ENCODE results near the gene CLEC1A. TPM values are rescaled to one million over a fixed set of nuclear protein-coding genes. Genes with fewer than 3 reads are reported as not detected.

Gene CLEC1A
- total and polyA plus RNA-seq, 5 experiments from 2014 or later: not detected

- DNase-seq (no peak), ATAC-seq (no peak)
- POLR2A ChIA-PET: no interaction called here
- Mint-ChIP-seq H3K36me3 (no peaks in the 10 kb centered on the region), H3K4me3 (no peak overlapping the region), H3K9me3 (no peaks in the 10 kb centered on the region), H3K27ac (no peak overlapping the region), H3K27me3 (peaks cover 0 to 30% (median 15%) of the 10 kb centered on the region in 5 donors), H3K4me1 (peaks cover 0 to 11% (median 0%) of the 10 kb centered on the region in 4 donors)
Observed at GRCh38 chr12:10068644-10069043, 30.1 kb downstream of the CLEC1A start.

DNA sequence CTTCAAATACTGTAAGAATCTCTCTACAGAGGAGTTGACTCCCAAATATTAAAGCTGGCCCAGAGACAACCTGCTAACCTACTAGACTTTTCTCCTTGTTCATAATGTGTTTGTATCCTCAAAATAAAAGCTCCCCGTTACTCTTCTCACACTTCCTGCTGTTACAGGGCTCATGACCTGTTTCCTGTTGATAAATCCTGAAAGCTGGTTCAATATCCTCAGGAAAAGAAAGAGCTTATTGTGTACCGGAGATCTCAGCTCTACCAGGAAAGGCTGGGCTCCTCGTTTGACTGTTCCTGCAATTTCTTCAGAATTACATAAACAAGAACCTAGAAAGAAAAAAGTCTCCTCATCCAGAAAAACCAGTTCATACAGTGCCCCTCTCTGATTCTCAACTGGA is 30.8 kb downstream of the CLEC1A start:
- peaks cover 0 to 11% (median 0%) of the 10 kb centered on the region in 4 donors for H3K4me1 Mint-ChIP-seq
- H3K27ac Mint-ChIP-seq: no peak overlapping the region
- POLR2A ChIA-PET: no interaction called here
- no peak overlapping the region for H3K4me3 Mint-ChIP-seq
- no peaks in the 10 kb centered on the region for H3K9me3 Mint-ChIP-seq
- ATAC-seq (no peak), DNase-seq (no peak)
- no peaks in the 10 kb centered on the region for H3K36me3 Mint-ChIP-seq
- H3K27me3 Mint-ChIP-seq: peaks cover 0 to 30% (median 15%) of the 10 kb centered on the region in 5 donors

- H3K36me3 Mint-ChIP-seq: no peaks in the 10 kb centered on the region
- DNase-seq (no peak), ATAC-seq (no peak)
- H3K27me3 Mint-ChIP-seq: peaks cover 0 to 30% (median 15%) of the 10 kb centered on the region in 5 donors
- H3K27ac Mint-ChIP-seq: no peak overlapping the region
- no peaks in the 10 kb centered on the region for H3K9me3 Mint-ChIP-seq
- POLR2A ChIA-PET: no interaction called here
- H3K4me3 Mint-ChIP-seq: no peak overlapping the region
- peaks cover 0 to 11% (median 0%) of the 10 kb centered on the region in 4 donors for H3K4me1 Mint-ChIP-seq
Observed at GRCh38 chr12:10067264-10067663, 31.5 kb downstream of the CLEC1A start.

- POLR2A ChIA-PET: no interaction called here
- Mint-ChIP-seq H3K27ac (no peak overlapping the region), H3K4me1 (peaks cover 0 to 11% (median 0%) of the 10 kb centered on the region in 4 donors), H3K4me3 (no peak overlapping the region), H3K36me3 (no peaks in the 10 kb centered on the region), H3K9me3 (no peaks in the 10 kb centered on the region), H3K27me3 (peaks cover 0 to 23% (median 15%) of the 10 kb centered on the region in 5 donors)
- no peak for DNase-seq
- no peak for ATAC-seq
Observed at GRCh38 chr12:10065241-10065640, 33.5 kb downstream of the CLEC1A start.

DNA sequence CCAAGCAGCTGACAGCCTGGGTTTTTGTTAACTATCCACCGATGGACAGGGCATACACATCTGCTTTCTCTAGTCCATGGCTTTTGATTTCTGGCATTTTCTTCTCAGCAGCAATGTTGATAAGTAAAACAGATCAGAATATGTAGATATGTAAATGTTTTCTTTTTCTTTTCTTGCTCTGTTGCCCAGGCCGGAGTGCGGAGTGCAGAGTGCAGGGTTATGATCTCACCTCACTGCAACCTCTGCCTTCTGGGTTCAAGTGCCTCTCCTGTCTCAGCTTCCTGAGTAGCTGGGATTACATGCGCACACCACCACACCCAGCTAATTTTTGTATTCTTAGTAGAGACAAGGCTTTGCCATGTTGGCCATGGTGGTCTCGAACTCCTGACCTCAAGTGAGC is 40.4 kb downstream of the CLEC1A start:
- no peak overlapping the region for H3K4me3 Mint-ChIP-seq
- POLR2A ChIA-PET: no interaction called here
- ATAC-seq (no peak), DNase-seq (no peak)
- no peak overlapping the region for H3K27ac Mint-ChIP-seq
- peaks cover 5 to 11% (median 8%) of the 10 kb centered on the region in 5 donors for H3K27me3 Mint-ChIP-seq
- H3K4me1 Mint-ChIP-seq: no peaks in the 10 kb centered on the region
- H3K36me3 Mint-ChIP-seq: no peaks in the 10 kb centered on the region
- H3K9me3 Mint-ChIP-seq: no peaks in the 10 kb centered on the region

DNA sequence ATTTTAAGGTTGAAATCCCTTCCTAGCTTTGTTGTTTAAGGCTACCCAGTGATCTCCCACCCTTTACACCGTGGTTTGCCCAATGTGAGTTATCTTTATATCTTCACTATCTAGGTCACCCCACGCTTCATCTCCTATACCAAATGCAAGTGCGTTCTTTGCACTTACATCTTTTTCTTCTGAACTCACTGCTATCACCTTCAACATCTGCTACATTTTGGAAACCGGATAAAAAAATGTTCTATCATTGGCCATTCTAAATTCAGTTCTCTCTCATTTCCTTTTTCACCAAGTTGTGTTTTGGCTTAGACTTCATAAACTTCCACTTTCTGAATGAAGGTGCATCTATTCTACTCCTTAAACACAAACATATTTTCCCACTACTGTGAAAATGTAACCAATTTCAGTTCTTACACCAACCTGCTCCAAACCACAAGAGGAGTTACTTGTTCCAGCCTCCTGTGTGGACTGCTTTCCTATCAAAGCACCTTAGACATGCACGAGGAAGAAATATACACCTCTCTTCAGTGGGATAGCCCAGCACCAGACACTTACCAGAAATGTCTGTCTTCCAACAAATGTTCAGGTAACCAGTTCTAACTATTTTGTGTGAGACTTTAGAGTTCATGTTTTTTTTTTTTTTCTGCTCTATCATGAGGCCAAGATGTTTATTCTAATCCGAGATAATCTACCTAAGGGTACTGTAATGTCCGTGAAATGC is 46.4 kb downstream of the CLEC1A start:
- H3K9me3 Mint-ChIP-seq: peaks cover 0 to 7% (median 2%) of the 10 kb centered on the region in 9 donors
- H3K27me3 Mint-ChIP-seq: peaks cover 10 to 31% (median 24%) of the 10 kb centered on the region in 5 donors
- H3K36me3 Mint-ChIP-seq: peaks cover 0 to 5% (median 2%) of the 10 kb centered on the region in 3 donors
- ATAC-seq (no peak), DNase-seq (no peak)
- peaks cover 4 to 11% (median 6%) of the 10 kb centered on the region in 4 donors for H3K4me1 Mint-ChIP-seq
- H3K27ac Mint-ChIP-seq: no peak overlapping the region
- POLR2A ChIA-PET: no interaction called here
- H3K4me3 Mint-ChIP-seq: peak overlapping the region in 1 of 10 donors; percentile 6

- peaks cover 0 to 7% (median 2%) of the 10 kb centered on the region in 9 donors for H3K9me3 Mint-ChIP-seq
- peaks cover 0 to 5% (median 2%) of the 10 kb centered on the region in 3 donors for H3K36me3 Mint-ChIP-seq
- ATAC-seq (no peak), DNase-seq (no peak)
- POLR2A ChIA-PET: no interaction called here
- H3K27ac Mint-ChIP-seq: no peak overlapping the region
- peaks cover 4 to 11% (median 6%) of the 10 kb centered on the region in 4 donors for H3K4me1 Mint-ChIP-seq
- H3K4me3 Mint-ChIP-seq: no peak overlapping the region
- peaks cover 7 to 47% (median 24%) of the 10 kb centered on the region in 5 donors for H3K27me3 Mint-ChIP-seq
Observed at GRCh38 chr12:10048526-10048925, 50.3 kb downstream of the CLEC1A start.

GRCh38 chr12:10042167-10042566 is 56.6 kb downstream of the CLEC1A start:
- Mint-ChIP-seq H3K9me3 (no peaks in the 10 kb centered on the region), H3K4me1 (no peaks in the 10 kb centered on the region), H3K27ac (no peak overlapping the region), H3K36me3 (no peaks in the 10 kb centered on the region), H3K4me3 (no peak overlapping the region), H3K27me3 (peaks cover 7 to 21% (median 14%) of the 10 kb centered on the region in 5 donors)
- POLR2A ChIA-PET: interaction anchor here (0.6 kb wide), 1 partner anchor 229 kb away, joined by 3 read pairs; no protein-coding TSS in a partner anchor
- ATAC-seq: no peak
- no peak for DNase-seq

DNA sequence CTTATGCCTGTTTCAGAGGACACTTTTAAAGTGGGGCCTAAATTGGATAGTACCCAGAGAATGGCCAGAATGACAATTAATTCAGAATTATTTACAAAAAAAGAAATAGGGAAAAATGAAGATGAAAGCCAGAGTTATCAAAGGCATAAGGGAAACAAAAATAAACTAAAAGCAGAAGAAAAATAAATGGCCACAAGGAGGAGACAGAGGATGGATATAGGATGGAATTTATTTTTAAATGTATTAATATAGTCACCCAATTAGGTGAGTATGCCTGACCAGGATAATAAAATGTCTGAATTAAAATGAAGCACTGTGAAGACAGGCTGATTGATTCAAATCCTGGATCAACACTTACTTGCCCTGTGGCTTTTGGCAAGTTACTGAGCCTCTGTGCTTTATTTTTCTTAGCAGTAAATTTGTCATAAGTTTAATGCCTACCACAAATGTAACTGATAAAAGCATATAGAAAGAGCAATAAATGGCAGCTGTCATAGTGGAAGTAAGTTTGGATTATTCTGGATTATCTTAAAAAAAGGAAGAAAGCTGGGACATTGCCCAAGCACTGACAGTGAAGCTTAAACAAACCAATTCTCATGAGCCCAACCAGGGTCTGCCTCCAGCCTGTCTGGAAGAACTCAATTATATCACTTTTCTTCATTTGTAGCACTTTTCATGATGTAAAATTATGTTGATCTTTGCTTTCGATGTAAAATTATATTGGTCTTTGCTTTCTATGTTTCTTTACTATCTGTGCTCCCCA is 64.8 kb downstream of the CLEC1A start:
- Mint-ChIP-seq H3K4me3 (no peak overlapping the region), H3K4me1 (no peaks in the 10 kb centered on the region), H3K27me3 (peaks cover 0 to 10% (median 5%) of the 10 kb centered on the region in 5 donors), H3K36me3 (no peaks in the 10 kb centered on the region), H3K9me3 (no peaks in the 10 kb centered on the region), H3K27ac (no peak overlapping the region)
- ATAC-seq: no peak
- POLR2A ChIA-PET: no interaction called here
- DNase-seq: no peak

DNA sequence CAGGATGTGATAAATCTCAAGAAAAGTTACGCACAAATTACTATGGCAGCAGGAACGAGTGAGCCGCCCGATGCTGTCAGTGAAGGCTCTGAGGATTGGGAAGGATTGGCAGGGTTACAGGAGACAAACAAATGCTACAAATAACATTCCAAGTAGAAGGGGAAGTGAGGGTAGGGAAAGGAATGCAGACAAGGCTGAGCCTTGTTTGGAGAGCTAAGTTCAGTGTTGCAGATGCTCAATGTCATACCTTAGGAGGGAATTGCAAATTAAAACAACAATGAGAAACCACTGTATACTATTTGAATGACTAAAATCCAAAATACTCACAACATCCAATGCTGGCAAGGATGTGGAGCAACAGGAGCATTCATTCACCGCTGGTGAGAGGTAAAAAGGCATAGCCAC is 67.0 kb downstream of the CLEC1A start:
- Mint-ChIP-seq H3K4me1 (peaks cover 0 to 2% (median 0%) of the 10 kb centered on the region in 4 donors), H3K27ac (no peak overlapping the region), H3K36me3 (no peaks in the 10 kb centered on the region), H3K9me3 (no peaks in the 10 kb centered on the region), H3K27me3 (peaks cover 0 to 7% (median 2%) of the 10 kb centered on the region in 5 donors), H3K4me3 (no peak overlapping the region)
- no peak for DNase-seq
- no peak for ATAC-seq
- POLR2A ChIA-PET: no interaction called here

DNA sequence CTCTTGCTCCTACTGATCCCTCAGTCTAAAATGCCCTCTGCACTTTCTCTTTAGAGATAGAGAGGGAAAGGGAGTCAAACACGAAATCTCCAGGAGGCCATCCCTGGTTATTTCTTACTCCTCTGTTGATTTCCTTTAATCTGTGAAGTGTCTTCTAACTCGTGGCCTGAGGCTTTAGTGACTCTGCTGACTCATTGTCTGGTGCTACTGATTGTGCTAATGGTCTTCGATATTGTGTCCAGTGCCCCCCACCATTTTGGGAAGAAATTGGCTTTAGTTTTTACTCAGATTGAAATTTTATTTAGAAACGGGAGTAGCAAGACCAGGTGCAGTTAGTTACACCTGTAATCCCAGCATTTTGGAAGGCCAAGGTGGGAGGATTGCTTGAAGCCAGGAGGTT is 67.5 kb downstream of the CLEC1A start:
- no peak overlapping the region for H3K27ac Mint-ChIP-seq
- POLR2A ChIA-PET: no interaction called here
- peaks cover 0 to 2% (median 0%) of the 10 kb centered on the region in 4 donors for H3K4me1 Mint-ChIP-seq
- peaks cover 0 to 7% (median 2%) of the 10 kb centered on the region in 5 donors for H3K27me3 Mint-ChIP-seq
- no peaks in the 10 kb centered on the region for H3K36me3 Mint-ChIP-seq
- no peak overlapping the region for H3K4me3 Mint-ChIP-seq
- ATAC-seq (no peak), DNase-seq (no peak)
- H3K9me3 Mint-ChIP-seq: no peaks in the 10 kb centered on the region

DNA sequence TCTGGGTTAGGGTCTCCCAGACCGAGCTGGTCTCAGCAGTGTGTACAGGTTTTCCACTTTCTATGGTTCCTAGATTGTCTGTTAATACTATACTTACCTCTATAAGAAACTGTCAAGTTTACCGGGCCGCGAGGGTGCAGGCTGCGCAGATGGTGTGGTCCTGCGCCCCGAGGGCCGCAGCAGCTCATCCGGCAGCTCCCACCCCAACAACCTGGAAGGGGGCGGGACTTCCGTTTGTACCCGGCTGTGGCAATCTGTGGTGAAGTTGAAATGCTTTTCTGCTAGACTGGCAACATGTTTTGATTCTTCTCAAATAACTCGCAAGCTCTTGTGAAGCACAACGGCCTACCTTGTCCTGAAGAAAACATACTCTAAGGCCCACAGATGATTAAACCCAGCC is 68.3 kb downstream of the CLEC1A start, which contains the start of gene CLEC9A:
CLEC9A (plus strand) TSS at position 237 of the 400 bp plus-strand sequence. CDS start 22,006 bp downstream, outside the sequence.
- Mint-ChIP-seq H3K27ac (no peak within 1 kb of the TSS), H3K4me1 (peaks cover 0 to 2% (median 0%) of the 10 kb centered on the region in 4 donors), H3K36me3 (no peaks in the 10 kb centered on the region), H3K27me3 (peaks cover 0 to 7% (median 2%) of the 10 kb centered on the region in 5 donors), H3K4me3 (no peak within 1 kb of the TSS), H3K9me3 (no peaks in the 10 kb centered on the region)
- DNase-seq (no peak), ATAC-seq (no peak)
- POLR2A ChIA-PET: no interaction called here

DNA sequence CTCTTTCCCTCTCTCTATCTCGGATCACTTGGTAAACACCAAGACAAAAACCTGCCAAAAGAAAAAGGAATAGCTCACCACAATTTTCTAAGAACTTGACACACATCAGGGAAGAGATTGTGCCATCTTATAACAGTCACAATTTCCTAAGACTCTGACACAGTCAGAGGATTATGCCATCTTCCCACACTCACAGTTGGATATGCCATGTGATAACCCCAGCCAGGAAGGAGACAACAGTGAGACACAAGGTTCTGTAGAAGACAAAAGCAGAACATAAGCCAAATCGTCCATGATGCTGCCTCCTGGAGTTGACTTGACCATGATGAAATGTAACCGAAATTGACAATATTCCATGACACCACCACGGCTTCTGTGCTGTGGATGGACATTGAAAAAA is 71.1 kb downstream of the CLEC1A start:
- H3K9me3 Mint-ChIP-seq: no peaks in the 10 kb centered on the region
- ATAC-seq (no peak), DNase-seq (no peak)

More for the DNA sequence above, 71.1 kb downstream of the CLEC1A start:
- Mint-ChIP-seq H3K27me3 (peaks cover 0 to 7% (median 2%) of the 10 kb centered on the region in 5 donors), H3K4me3 (no peak overlapping the region), H3K4me1 (peaks cover 0 to 2% (median 0%) of the 10 kb centered on the region in 4 donors), H3K36me3 (no peaks in the 10 kb centered on the region), H3K27ac (no peak overlapping the region)
- POLR2A ChIA-PET: no interaction called here

Measured in naive thymus-derived CD8-positive, alpha-beta T cell (primary cell).